Measurements from ENCODE around the gene LEF1.
A peak's percentile ranks its signal among the peaks of the same experiment; 100 is the strongest.

LEF1 gene

GRCh38 chr4:108168671-108169523 lies at the start of gene LEF1:
LEF1 (minus strand) TSS chr4:108168932; CDS start chr4:108167767, 1,165 bp downstream.
- Histone ChIP-seq H3K9ac (peak within 1 kb of the TSS; percentile 97), H3K4me1 (peaks cover 27% of the 10 kb centered on the region), H3K27me3 (peaks cover 100% of the 10 kb centered on the region), H3K27ac (peak within 1 kb of the TSS; percentile 98), H3K9me3 (no peaks in the 10 kb centered on the region), H4K20me1 (peaks cover 55% of the 10 kb centered on the region), H3K4me3 (peak within 1 kb of the TSS; percentile 85), H3K4me2 (peak within 1 kb of the TSS; percentile 95), H3K36me3 (peaks cover 22% of the 10 kb centered on the region; the same call in 1 of the 2 replicates)
- TF ChIP-seq Cebpa-rat (IDR thresholded peaks at IDR 0.05) = no peak

GRCh38 chr4:108216510-108216909 lies 47.8 kb upstream of the LEF1 start:
- Histone ChIP-seq H3K4me2 (no peak overlapping the region), H3K27me3 (no peaks in the 10 kb centered on the region), H3K4me1 (peaks cover 9% of the 10 kb centered on the region), H3K9me3 (no peaks in the 10 kb centered on the region; the same call in 1 of the 2 replicates), H3K36me3 (no peaks in the 10 kb centered on the region), H4K20me1 (no peaks in the 10 kb centered on the region), H3K27ac (no peak overlapping the region), H3K4me3 (no peak overlapping the region), H3K9ac (no peak overlapping the region)
- no peak for TF ChIP-seq Cebpa-rat (IDR thresholded peaks at IDR 0.05)

GRCh38 chr4:108215055-108215454 lies 46.3 kb upstream of the LEF1 start:
- H3K36me3 ChIP-seq = no peaks in the 10 kb centered on the region
- no peak overlapping the region for H3K4me2 ChIP-seq
- H3K4me3 ChIP-seq = no peak overlapping the region
- H3K27me3 ChIP-seq = no peaks in the 10 kb centered on the region
- no peak for TF ChIP-seq Cebpa-rat (IDR thresholded peaks at IDR 0.05)
- H3K9ac ChIP-seq = no peak overlapping the region
- no peaks in the 10 kb centered on the region for H4K20me1 ChIP-seq
- H3K27ac ChIP-seq = no peak overlapping the region
- peaks cover 9% of the 10 kb centered on the region for H3K4me1 ChIP-seq
- no peaks in the 10 kb centered on the region; the same call in 1 of the 2 replicates for H3K9me3 ChIP-seq

- Histone ChIP-seq H3K36me3 (no peaks in the 10 kb centered on the region), H3K4me3 (no peak overlapping the region), H3K9me3 (no peaks in the 10 kb centered on the region; the same call in 1 of the 2 replicates), H3K9ac (no peak overlapping the region), H4K20me1 (no peaks in the 10 kb centered on the region), H3K4me1 (peaks cover 9% of the 10 kb centered on the region), H3K4me2 (0 out of 2 replicates have a peak overlapping the region, but pooled peaks have one; percentile 0), H3K27me3 (no peaks in the 10 kb centered on the region), H3K27ac (no peak overlapping the region)
- TF ChIP-seq Cebpa-rat (IDR thresholded peaks at IDR 0.05) = no peak
Measured at GRCh38 chr4:108213723-108214122, 45.0 kb upstream of the LEF1 start.

- TF ChIP-seq Cebpa-rat (IDR thresholded peaks at IDR 0.05) = no peak
- H3K27me3 ChIP-seq = no peaks in the 10 kb centered on the region
- H3K9me3 ChIP-seq = no peaks in the 10 kb centered on the region; the same call in 1 of the 2 replicates
- no peak overlapping the region for H3K27ac ChIP-seq
- H3K36me3 ChIP-seq = no peaks in the 10 kb centered on the region
- no peak overlapping the region for H3K9ac ChIP-seq
- H4K20me1 ChIP-seq = no peaks in the 10 kb centered on the region
- H3K4me2 ChIP-seq = no peak overlapping the region
- H3K4me3 ChIP-seq = no peak overlapping the region
- H3K4me1 ChIP-seq = peaks cover 9% of the 10 kb centered on the region
Measured at GRCh38 chr4:108213308-108213707, 44.6 kb upstream of the LEF1 start.

- H3K4me2 ChIP-seq = no peak overlapping the region
- no peaks in the 10 kb centered on the region for H4K20me1 ChIP-seq
- H3K4me1 ChIP-seq = peaks cover 9% of the 10 kb centered on the region
- no peaks in the 10 kb centered on the region for H3K36me3 ChIP-seq
- no peak for TF ChIP-seq Cebpa-rat (IDR thresholded peaks at IDR 0.05)
- no peak overlapping the region for H3K9ac ChIP-seq
- H3K9me3 ChIP-seq = no peaks in the 10 kb centered on the region; the same call in 1 of the 2 replicates
- no peaks in the 10 kb centered on the region for H3K27me3 ChIP-seq
- no peak overlapping the region for H3K27ac ChIP-seq
- no peak overlapping the region for H3K4me3 ChIP-seq
Measured at GRCh38 chr4:108210989-108211835, 42.5 kb upstream of the LEF1 start.

- H3K4me3 ChIP-seq = no peak overlapping the region
- no peak overlapping the region for H3K27ac ChIP-seq
- no peak overlapping the region for H3K4me2 ChIP-seq
- no peaks in the 10 kb centered on the region for H3K27me3 ChIP-seq
- no peaks in the 10 kb centered on the region for H3K9me3 ChIP-seq
- no peaks in the 10 kb centered on the region for H4K20me1 ChIP-seq
- no peaks in the 10 kb centered on the region for H3K36me3 ChIP-seq
- peaks cover 9% of the 10 kb centered on the region for H3K4me1 ChIP-seq
- TF ChIP-seq Cebpa-rat (IDR thresholded peaks at IDR 0.05) = no peak
- no peak overlapping the region for H3K9ac ChIP-seq
Measured at GRCh38 chr4:108209489-108209888, 40.8 kb upstream of the LEF1 start.

- no peaks in the 10 kb centered on the region for H4K20me1 ChIP-seq
Measured at GRCh38 chr4:108205859-108206258, 37.1 kb upstream of the LEF1 start.

GRCh38 chr4:108204518-108204917 lies 35.8 kb upstream of the LEF1 start:
- H3K4me2 ChIP-seq = no peak overlapping the region

More at GRCh38 chr4:108205859-108206258, 37.1 kb upstream of the LEF1 start:
- Histone ChIP-seq H3K27me3 (no peaks in the 10 kb centered on the region), H3K36me3 (peaks cover 5% of the 10 kb centered on the region; the same call in 1 of the 2 replicates), H3K4me1 (peaks cover 6% of the 10 kb centered on the region; the same call in 1 of the 2 replicates), H3K9me3 (no peaks in the 10 kb centered on the region), H3K4me3 (no peak overlapping the region), H3K4me2 (no peak overlapping the region), H3K27ac (no peak overlapping the region), H3K9ac (no peak overlapping the region)
- TF ChIP-seq Cebpa-rat (IDR thresholded peaks at IDR 0.05) = no peak

More at GRCh38 chr4:108204518-108204917, 35.8 kb upstream of the LEF1 start:
- no peak for TF ChIP-seq Cebpa-rat (IDR thresholded peaks at IDR 0.05)
- Histone ChIP-seq H3K27ac (no peak overlapping the region), H3K9ac (no peak overlapping the region), H3K4me1 (peaks cover 6% of the 10 kb centered on the region; the same call in 1 of the 2 replicates), H3K4me3 (no peak overlapping the region), H4K20me1 (no peaks in the 10 kb centered on the region), H3K36me3 (peaks cover 5% of the 10 kb centered on the region; the same call in 1 of the 2 replicates), H3K9me3 (no peaks in the 10 kb centered on the region), H3K27me3 (no peaks in the 10 kb centered on the region)

All from BLaER1 (cell line).